CD14-positive monocyte (primary cell): ENCODE data around the gene KCTD16. TPM values are rescaled to one million over a fixed set of nuclear protein-coding genes. Genes with fewer than 3 reads are reported as not detected.

Experiments
- DNase-seq, 3 donors: peaks; one replicate each; pipeline ENCODE4 v3.0.0-alpha.2; 2011 to 2022
- H2AFZ ChIP-seq: 2 replicates; pipeline ENCODE4 v1.6.0; 2012; ENCODE audit warnings: mild to moderate bottlenecking, low read depth, low read length, inconsistent platforms; ENCODE audit not compliant: insufficient read depth, poor library complexity, severe bottlenecking
- H3K27ac ChIP-seq, 2 donors: 1 replicate in 1 of 2; 2 replicates in 1 of 2; pipeline ENCODE4 v1.5.1; 2012 to 2013; ENCODE audit warnings: low read length in 2 of 2, control low read depth in 1 of 2, inconsistent platforms in 1 of 2, low read depth in 1 of 2, mild to moderate bottlenecking in 1 of 2
- H3K27me3 ChIP-seq, 2 donors: one replicate each; pipeline versions ENCODE4 v1.6.0 to v1.6.1; 2011 to 2013; ENCODE audit warnings: low read length in 2 of 2; ENCODE audit not compliant: control insufficient read depth in 2 of 2, insufficient read depth in 2 of 2
- H3K36me3 ChIP-seq, 2 donors: replicated peaks in 1 of 2; 1 replicate in 1 of 2; 2 replicates in 1 of 2; pipeline versions ENCODE4 v1.5.1 to v1.6.1; 2012 to 2013; ENCODE audit warnings: low read length in 2 of 2, control low read depth in 1 of 2, inconsistent platforms in 1 of 2, mild to moderate bottlenecking in 1 of 2; ENCODE audit not compliant: insufficient read depth in 2 of 2, control insufficient read depth in 1 of 2
- H3K4me1 ChIP-seq, 2 donors: 1 replicate in 1 of 2; 2 replicates in 1 of 2; pipeline versions ENCODE4 v1.5.1 to v1.6.1; 2012 to 2013; ENCODE audit warnings: low read length in 2 of 2, control low read depth in 1 of 2, inconsistent platforms in 1 of 2, mild to moderate bottlenecking in 1 of 2, moderate library complexity in 1 of 2; ENCODE audit not compliant: insufficient read depth in 2 of 2, control insufficient read depth in 1 of 2
- H3K4me2 ChIP-seq: replicated peaks from 2 replicates; pipeline ENCODE3; 2012; ENCODE audit warnings: low read length, moderate library complexity, mild to moderate bottlenecking; ENCODE audit not compliant: poor library complexity, severe bottlenecking; ENCODE audit errors: extremely low read depth
- H3K4me3 ChIP-seq, 3 experiments: fragments of 200-600 bp in 1 of 3; sonication (generic) in 1 of 3; replicated peaks in 1 of 3; 1 replicate in 2 of 3; 2 replicates in 1 of 3; pipeline ENCODE4 v1.5.1; 2011 to 2013; ENCODE audit warnings: low read length in 3 of 3, mild to moderate bottlenecking in 3 of 3, control low read depth in 2 of 3, low read depth in 2 of 3, inconsistent platforms in 1 of 3, moderate library complexity in 1 of 3
- H3K79me2 ChIP-seq: 2 replicates; pipeline ENCODE4 v1.6.0; 2012; ENCODE audit warnings: mild to moderate bottlenecking, control low read depth, inconsistent platforms, low read length, moderate library complexity; ENCODE audit not compliant: insufficient read depth
- H3K9ac ChIP-seq: 2 replicates; pipeline ENCODE4 v1.6.0; 2017; ENCODE audit warnings: low read length, mild to moderate bottlenecking; ENCODE audit not compliant: insufficient read depth, poor library complexity, severe bottlenecking
- H3K9me3 ChIP-seq, 2 donors: replicated peaks in 1 of 2; 1 replicate in 1 of 2; 2 replicates in 1 of 2; pipeline versions ENCODE4 v1.5.1 to v1.6.1; 2012 to 2013; ENCODE audit warnings: low read length in 2 of 2, control low read depth in 1 of 2; ENCODE audit not compliant: control insufficient read depth in 1 of 2, insufficient read depth in 1 of 2
- H4K20me1 ChIP-seq: 2 replicates; pipeline ENCODE4 v1.6.0; 2012; ENCODE audit warnings: mild to moderate bottlenecking, low read length, control low read depth, moderate library complexity; ENCODE audit not compliant: insufficient read depth
- H3K27ac Mint-ChIP-seq, 7 donors: one replicate each; pipeline ENCODE4 v1.8.0; 2020; ENCODE audit warnings: mild to moderate bottlenecking in 7 of 7, mixed read lengths in 7 of 7, moderate library complexity in 6 of 7, inconsistent platforms in 2 of 7
- H3K27me3 Mint-ChIP-seq, 3 donors: one replicate each; pipeline ENCODE4 v1.8.0; 2021 to 2022; ENCODE audit warnings: low read depth in 3 of 3, mild to moderate bottlenecking in 3 of 3, mixed read lengths in 3 of 3, moderate library complexity in 3 of 3, inconsistent platforms in 1 of 3
- H3K36me3 Mint-ChIP-seq, 2 donors: one replicate each; pipeline ENCODE4 v1.8.0; 2020; ENCODE audit warnings: mixed read lengths in 2 of 2, inconsistent platforms in 1 of 2, mild to moderate bottlenecking in 1 of 2
- H3K4me1 Mint-ChIP-seq: one replicate; pipeline ENCODE4 v1.8.0; 2020; ENCODE audit warnings: mild to moderate bottlenecking, mixed read lengths
- H3K4me3 Mint-ChIP-seq, 2 donors: one replicate each; pipeline ENCODE4 v1.8.0; 2020; ENCODE audit warnings: mild to moderate bottlenecking in 2 of 2, mixed read lengths in 2 of 2, moderate library complexity in 1 of 2
- H3K9me3 Mint-ChIP-seq, 7 donors: one replicate each; pipeline ENCODE4 v1.8.0; 2020 to 2022; ENCODE audit warnings: mixed read lengths in 7 of 7, mild to moderate bottlenecking in 6 of 7, moderate library complexity in 6 of 7, inconsistent platforms in 2 of 7
- CTCF ChIP-seq: fragments of 200-600 bp; IDR thresholded peaks from one replicate; pipeline ENCODE4 v1.8.0; 2022; ENCODE audit warnings: antibody characterized with exemption, mild to moderate bottlenecking
- WGBS: methylation state at CpG from one replicate; pipeline ENCODE4 v1.1.5; 2013; ENCODE audit warnings: missing lambda C conversion rate; ENCODE audit not compliant: insufficient coverage; 5-methylcytosine and 5-hydroxymethylcytosine counted together
- intact Hi-C, 2 donors: fragments of 100-400 bp; cut with micrococcal nuclease; formaldehyde crosslinking; loops; one replicate each; pipeline versions ENCODE4 v1.15.0 to v1.15.1; 2023
- polyA plus RNA-seq, 3 donors: library from polyadenylated mRNA; depleted of rRNA in 1 of 3; unstranded in 2 of 3; stranded (reverse) in 1 of 3; fragments of 300-500 nt in 2 of 3; fragments of >200 nt in 1 of 3; fragmentation: Illumina TruSeq in 2 of 3; gene quantifications; 1 replicate in 2 of 3; 2 replicates in 1 of 3; pipeline ENCODE4 v1.2.3, GENCODE V29; 2012 to 2021

The KCTD16 gene
- polyA plus RNA-seq, 3 donors = not detected

GRCh38 chr5:144236499-144236898 is 65.8 kb downstream of the KCTD16 start:
- Histone ChIP-seq H3K36me3 (no peaks in the 10 kb centered on the region), H4K20me1 (no peaks in the 10 kb centered on the region), H3K4me2 (no peak overlapping the region), H3K4me3 (no peak overlapping the region), H3K9ac (no peak overlapping the region), H2AFZ (no peak overlapping the region), H3K9me3 (no peaks in the 10 kb centered on the region), H3K4me1 (no peaks in the 10 kb centered on the region), H3K27me3 (no peaks in the 10 kb centered on the region), H3K79me2 (no peaks in the 10 kb centered on the region), H3K27ac (no peak overlapping the region)
- Mint-ChIP-seq H3K27ac (no peak overlapping the region), H3K4me3 (no peak overlapping the region), H3K9me3 (peaks cover 0 to 1% (median 0%) of the 10 kb centered on the region in 7 donors), H3K27me3 (peaks cover 0 to 4% (median 0%) of the 10 kb centered on the region in 3 donors), H3K4me1 (peaks cover 7% of the 10 kb centered on the region), H3K36me3 (no peaks in the 10 kb centered on the region)
- 83% methylated on average over 1 of the region's 2 CpGs for WGBS
- intact Hi-C loops = no loop called here
- no peak for DNase-seq
- no peak for TF ChIP-seq CTCF

- Histone ChIP-seq H3K9me3 (no peaks in the 10 kb centered on the region), H3K27ac (no peak overlapping the region), H3K4me2 (no peak overlapping the region), H3K27me3 (no peaks in the 10 kb centered on the region), H3K4me1 (no peaks in the 10 kb centered on the region), H3K79me2 (no peaks in the 10 kb centered on the region), H4K20me1 (no peaks in the 10 kb centered on the region), H3K36me3 (no peaks in the 10 kb centered on the region), H3K4me3 (no peak overlapping the region), H2AFZ (no peak overlapping the region), H3K9ac (no peak overlapping the region)
- no CpG with 5 or more reads among the region's 2 CpGs for WGBS
- no peak for TF ChIP-seq CTCF
- Mint-ChIP-seq H3K4me1 (peaks cover 7% of the 10 kb centered on the region), H3K4me3 (no peak overlapping the region), H3K27ac (no peak overlapping the region), H3K36me3 (no peaks in the 10 kb centered on the region), H3K9me3 (peaks cover 0 to 1% (median 0%) of the 10 kb centered on the region in 7 donors), H3K27me3 (peaks cover 0 to 4% (median 0%) of the 10 kb centered on the region in 3 donors)
- DNase-seq = no peak
- intact Hi-C loops = no loop called here
Observed at GRCh38 chr5:144237851-144238250, 67.2 kb downstream of the KCTD16 start.
